ENCODE results near the gene TMEM223.
A peak's percentile ranks its signal among the peaks of the same experiment; 100 is the strongest.
"Not testable (repeated sequence)": the region's sequence is repeated elsewhere in the genome, so short reads cannot be mapped to it uniquely, and the experiment has no call there.

The TMEM223 gene, protein sequence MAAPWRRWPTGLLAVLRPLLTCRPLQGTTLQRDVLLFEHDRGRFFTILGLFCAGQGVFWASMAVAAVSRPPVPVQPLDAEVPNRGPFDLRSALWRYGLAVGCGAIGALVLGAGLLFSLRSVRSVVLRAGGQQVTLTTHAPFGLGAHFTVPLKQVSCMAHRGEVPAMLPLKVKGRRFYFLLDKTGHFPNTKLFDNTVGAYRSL

DNA sequence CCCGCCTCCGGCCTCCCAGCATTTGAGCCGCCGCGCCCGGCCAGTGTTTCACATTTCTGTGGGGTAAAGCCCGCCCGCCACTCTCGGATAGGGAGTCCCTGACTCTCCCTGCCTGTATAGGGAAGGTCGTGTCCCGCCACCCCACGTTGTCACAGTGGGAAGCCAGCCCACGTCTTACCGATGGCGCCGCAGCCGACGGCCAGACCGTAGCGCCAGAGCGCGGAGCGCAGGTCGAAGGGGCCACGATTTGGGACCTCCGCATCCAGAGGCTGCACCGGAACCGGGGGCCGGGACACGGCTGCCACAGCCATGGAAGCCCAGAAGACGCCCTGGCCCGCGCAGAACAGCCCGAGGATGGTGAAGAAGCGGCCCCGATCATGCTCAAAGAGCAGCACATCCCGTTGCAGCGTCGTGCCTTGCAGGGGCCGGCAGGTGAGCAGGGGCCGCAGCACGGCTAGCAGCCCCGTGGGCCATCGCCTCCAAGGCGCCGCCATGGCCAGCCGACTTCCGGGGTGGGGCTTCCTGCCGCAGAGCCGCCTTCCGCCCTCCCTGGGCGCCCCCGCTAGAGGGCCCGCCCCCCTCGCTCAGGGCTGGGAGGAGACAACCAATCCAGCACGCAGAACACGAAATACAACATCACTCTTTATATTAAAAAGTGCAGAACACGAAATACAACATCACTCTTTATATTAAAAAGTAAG lies at the start of gene TMEM223:
Gene TMEM223, minus strand, starts transcription at position 506 of the 701 bp plus-strand sequence. Its CDS starts 12 bp downstream, at position 494.
- DNase-seq: peak; percentile 97

DNA sequence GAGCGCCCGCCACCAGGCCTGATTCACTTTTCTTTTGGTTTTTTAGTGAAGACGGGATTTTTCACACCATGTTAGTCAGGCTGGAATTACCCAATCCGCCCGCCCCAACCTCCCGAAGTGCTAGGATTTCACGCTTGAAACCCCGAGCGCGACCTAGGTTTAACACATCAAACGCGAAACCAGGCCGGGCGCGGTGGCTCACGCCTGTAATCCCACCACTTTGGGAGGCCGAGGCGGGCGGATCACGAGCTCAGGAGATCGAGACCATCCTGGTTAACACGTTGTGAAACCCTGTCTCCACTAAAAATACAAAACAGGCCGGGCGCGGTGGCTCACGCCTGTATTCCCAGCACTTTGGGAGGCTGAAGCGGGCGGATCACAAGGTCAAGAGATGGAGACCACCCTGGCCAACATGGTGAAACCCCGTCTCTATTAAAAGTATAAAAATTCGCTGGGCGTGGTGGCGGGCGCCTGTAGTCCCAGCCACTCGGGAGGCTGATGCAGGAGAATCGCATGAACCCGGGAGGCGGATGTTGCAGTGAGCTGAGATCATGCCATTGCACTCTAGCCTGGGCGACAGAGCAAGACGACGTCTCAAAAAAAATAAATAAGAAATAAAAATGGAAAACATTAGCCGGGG lies 49.0 kb upstream of the TMEM223 start:
- peak; percentile 93 for DNase-seq

DNA sequence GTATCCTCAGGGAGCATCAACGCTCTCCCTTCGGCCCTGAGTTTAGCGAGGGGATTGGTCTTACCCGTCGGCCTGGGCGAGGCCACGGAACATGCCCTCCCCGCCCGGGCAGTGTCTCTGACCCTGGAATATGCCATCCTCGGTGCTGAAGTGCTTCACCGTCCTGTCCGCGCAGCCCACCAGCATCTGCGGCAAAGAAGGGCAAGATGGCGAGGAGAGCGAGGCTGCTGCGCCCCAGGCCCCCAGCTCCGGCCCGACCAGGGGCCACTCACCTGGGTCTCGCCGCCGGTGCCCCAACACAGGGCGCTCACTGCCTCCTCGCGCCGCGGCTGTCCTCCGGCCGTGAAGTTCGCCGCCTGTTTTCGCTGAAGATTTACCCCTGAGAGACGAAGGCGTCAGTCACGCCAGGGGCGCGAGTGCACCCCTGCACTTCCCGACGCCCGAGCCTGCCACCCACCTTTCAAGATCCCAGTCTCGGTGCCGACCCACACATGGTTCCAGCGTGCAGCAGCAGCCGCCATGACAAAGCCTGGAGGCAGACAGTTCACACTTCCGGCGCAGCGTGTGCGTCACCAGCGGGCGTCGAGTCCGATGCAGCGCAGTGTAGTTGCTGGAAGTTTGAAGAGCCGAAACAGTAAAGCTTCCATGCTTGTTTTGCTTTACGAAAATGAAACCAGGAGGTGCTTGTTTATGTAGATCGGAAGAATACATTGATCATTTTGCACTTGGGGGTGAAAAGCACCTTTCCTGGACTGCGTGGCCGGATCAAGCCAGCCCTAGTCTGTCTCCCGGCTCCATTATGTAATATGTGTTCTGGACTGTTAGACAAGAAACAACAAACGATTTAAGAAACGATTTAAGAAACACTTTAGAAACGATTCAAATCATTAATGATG lies 47.5 kb upstream of the TMEM223 start, which contains the start of gene WDR74:
Gene WDR74, minus strand, starts transcription at position 541 of the 896 bp plus-strand sequence. Its CDS starts 20 bp downstream, at position 521.
- peak; percentile 97 for DNase-seq

DNA sequence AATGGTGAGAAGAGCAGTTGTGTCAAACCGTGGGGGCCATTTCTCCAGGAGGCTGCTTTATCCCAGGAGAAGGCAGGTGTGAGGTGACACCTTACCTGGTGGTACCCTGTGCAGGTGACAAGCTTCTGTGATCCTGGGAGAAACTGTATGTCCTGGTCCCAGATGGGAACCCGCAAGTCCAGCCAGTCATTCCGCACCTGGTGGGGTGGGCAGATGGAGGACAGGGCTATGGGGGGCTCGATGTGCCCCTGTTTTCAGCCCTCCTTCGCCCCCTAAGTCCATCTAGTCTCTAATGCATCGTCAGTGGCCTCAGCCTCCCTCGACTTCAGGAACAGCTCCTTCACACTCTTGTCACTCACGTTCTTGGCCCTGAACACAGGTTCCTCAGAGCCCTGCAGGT lies 43.5 kb upstream of the TMEM223 start:
- no peak for DNase-seq

DNA sequence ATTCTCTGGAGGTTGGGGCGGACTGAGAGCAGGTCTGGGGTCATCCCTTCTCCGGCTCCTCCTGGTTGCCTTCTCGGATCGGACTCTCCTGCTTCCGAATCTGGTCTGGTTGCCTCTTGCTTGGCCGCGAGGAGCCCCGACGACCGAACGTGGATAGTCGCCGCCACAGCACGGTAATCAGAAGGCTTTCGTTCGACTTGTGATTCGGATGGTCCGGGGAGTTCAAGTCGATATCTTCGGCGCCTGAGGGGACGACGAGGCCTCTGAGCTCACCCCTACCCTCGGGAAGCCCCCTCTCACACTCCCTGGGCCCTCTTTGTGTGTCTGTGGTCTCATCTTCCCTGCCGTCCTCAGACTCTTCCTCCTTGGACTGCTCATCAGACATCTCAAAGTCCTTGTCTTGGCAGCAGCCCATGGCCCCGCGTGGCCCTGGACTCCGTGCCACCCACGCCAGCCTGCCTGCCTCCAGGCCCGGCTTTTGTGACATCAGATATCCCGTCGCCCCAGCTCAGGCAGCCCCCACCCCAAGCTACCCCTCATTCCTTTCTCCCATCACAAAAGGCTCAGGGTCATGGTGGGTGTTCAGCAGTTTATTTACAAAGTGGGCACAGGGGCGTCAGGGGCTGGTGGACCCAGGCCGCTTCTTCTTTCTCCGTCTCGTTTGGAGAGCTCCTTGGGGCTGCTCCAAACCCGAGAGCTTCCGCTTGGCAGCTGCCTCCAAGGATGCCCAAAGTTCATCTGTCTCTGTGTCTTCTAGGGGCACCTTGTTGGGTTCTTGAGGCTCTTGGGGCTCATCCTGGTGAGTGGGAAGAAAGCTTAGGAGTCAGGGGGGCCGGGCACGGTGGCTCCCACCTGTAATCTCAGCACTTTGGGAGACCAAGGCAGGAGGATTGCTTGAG lies 40.8 kb upstream of the TMEM223 start, which contains the start of gene TEX54:
Gene TEX54, minus strand, starts transcription at position 506 of the 899 bp plus-strand sequence.
- peak; percentile 66 for DNase-seq

DNA sequence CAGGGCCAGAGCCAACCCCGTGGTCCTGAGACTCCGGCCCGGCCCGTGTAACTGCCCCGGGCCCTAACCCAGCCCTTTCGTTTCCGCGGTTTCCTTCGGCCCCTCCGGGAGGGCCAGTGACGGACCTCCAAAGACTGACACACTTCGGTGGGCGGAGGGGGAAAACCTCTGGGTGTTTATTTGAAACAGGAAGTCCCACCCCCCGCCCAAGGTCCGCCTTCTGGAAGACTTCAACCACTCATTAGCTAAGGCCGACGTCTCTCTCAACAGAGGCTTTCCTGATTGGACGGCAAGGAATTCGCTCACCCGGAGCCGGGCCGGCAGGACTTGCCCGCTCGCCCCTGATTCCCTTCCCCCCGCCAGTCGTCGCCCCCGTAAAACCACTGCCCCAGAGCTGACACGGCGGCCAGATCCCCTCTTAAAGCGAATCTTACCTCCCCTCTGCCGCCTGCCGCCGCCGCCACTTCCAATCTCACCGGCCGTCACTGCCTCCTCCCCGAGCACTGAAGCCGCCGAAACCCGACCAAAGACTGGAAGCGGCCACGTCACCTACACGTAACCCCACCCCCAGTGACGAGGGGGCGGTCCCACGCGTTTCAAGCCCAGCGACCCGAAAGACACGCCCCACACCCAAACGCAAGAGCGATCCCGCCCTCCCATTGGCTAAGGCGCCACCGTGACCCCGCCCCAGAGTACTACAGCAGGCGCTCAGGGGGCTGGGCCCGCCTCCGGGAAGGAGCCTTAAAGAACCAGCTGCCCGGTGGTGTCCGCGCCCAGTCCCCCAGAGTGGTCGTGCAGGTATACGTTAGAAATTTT lies 39.9 kb upstream of the TMEM223 start, which contains the start of gene STX5:
Gene STX5, minus strand, starts transcription at position 532 of the 816 bp plus-strand sequence. CDS start 808 bp downstream, outside the sequence.
- peak; percentile 100 for DNase-seq

DNA sequence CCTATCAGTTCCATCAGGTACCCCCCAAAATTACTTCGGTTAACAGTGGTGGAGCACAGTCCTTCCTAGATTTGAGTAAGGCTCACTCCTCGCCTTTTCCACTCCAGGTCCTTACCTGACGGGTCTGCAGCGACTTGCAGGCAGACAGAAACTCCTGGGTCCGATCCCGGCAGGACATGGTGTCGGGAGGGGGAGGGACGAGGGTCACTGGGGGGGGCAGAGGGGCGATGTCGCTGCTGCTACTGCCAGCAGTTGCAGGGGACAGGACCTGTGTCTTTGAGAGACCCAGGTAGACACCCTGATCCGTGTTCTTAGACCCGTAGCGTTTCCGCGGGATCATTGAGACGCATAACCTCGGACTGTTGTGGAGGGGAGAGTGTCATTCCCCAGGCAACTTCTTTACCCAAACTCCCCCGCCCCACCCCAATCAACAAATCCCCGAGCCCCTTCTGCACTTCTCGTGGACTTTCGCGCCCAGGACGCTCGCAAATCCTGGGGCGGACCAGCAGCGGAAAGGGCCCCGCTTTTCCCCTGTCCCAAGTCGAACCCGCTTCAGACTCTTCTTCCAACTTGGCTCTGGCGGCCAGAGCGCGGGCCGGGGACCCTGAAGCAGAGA lies 39.2 kb upstream of the TMEM223 start:
- no peak for DNase-seq

DNA sequence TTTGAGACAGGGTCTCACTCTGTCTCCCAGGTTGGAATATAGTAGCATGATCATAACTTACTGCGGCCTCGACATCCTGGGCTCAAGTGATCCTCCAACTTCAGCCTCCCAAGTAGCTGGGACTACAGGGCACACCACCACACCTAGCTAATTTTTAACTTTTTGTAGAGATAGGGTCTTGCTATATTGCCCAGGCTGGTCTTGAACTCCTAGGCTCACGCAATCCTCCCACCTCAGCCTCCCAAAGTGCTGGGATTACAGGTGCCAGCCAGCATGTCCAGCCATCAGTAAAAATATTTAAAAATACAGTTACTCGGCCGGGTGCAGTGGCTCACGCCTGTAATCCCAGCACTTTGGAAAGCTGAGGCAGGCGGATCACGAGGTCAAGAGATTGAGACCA lies 36.3 kb upstream of the TMEM223 start:
- DNase-seq: not testable (repeated sequence)

DNA sequence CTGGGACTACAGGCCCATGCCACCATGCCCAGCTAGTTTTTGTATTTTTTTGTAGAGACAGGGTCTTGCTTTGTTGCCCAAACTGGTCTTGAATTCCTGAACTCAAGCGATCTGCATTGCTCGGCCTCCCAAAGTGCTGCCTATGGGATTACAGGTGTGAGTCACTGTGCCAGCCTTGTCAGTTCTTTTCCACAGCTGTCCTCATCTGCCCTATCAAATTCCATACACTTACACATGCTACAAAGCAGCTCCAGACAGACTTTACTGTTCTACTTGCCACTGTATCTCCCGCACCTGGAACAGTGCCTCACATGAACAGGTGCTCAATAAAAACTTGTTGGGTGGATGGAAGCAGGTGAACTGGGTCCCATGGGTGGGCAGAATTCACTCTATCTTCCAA lies 31.9 kb upstream of the TMEM223 start:
- DNase-seq: no peak

DNA sequence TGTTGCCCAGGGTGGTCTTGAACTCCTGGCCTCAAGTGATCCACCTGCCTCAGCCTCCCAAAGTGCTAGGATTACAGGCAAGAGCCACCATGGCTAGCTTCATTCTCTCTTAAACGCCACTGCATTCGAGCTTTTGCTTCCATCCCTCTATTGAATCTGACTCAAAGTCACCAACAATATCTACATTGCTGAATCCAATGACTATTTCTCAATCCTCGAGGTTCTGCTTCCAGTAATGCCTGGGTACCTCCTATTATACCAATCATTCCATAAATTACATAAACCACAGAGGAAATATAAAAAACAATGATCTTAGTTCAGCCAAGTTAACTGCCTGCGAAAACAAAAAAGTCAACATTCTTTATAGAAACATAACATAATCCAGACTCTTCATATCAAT lies 25.3 kb upstream of the TMEM223 start:
- DNase-seq: no peak

DNA sequence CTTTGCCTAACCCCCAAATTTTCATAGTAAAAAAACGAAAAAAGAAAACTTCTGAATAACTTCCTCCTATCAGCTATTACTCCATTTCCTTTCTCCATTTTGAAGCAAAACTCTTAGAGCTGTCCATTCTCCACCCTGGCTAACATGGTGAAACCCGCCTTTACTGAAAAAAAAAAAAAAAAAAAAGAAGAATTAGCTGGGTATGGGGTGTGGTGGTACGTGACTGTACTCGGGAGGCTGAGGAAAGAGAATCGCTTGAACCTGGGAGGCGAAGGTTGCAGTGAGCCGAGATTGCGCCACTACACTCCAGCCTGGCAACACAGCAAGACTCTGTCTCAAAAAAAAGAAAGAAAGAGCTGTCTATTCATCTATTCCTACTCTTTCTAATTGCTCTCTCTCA lies 24.8 kb upstream of the TMEM223 start:
- no peak for DNase-seq

DNA sequence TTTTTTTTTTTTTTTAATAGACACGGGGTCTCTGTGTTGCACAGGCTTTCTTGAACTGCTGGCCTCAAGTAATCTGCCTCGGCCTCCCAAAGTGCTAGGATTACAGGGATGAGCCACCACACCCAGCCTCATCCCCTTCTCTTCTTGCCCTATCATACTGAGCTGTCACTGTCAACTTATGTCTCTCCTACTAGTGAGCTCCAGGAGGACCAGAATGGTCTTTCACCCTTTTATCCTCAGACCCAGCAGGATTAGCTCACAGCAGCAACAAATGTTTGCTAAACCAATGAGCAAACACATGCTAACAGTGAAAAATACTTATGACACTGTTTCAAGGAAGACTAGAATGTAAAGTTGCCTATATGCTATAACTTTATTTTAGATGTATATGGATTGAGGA lies 19.9 kb upstream of the TMEM223 start:
- DNase-seq: no peak

DNA sequence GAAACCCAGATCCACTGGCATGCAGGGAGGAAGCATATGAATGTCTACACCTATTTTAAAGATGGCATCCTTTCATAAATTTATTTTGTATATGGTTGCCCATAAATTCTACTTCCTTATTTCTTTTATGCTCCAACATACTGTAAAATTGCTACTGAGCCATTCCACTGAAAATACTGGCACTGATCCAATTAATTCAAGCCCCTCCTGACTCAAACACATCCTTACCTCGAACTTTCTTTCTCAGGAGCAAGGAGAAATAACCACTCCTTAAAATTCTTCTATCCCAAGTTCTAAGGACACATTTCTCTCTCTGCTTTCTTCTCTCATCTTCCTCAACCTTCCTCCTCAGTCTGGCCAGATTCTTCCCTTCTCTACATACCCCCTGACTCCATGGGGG lies 18.9 kb upstream of the TMEM223 start:
- no peak for DNase-seq

DNA sequence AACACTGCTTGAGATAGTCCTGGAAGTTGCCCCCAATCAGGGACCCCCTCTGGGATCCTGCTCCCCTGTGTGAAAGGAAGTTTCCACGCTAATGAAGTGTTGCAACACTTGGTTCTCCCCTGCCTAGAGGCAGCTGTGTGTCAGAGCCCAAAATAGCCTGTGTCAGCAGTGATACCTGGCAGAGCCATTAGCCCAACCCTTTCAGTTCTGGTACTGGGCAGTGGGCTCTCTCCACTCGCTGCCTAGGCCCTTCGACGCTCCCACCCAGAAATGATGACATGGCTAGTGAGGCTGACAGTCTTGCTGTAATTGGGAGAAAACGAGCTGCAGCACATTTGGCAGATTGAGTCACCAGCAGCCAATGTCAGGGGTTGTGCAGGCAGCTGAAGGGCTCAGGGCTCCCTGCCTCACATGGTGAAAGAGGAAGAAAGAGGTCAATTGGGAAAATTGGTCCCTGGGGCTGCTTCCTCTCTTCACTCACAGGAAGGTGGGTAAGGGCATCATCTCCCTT lies 14.9 kb upstream of the TMEM223 start:
- DNase-seq: no peak

DNA sequence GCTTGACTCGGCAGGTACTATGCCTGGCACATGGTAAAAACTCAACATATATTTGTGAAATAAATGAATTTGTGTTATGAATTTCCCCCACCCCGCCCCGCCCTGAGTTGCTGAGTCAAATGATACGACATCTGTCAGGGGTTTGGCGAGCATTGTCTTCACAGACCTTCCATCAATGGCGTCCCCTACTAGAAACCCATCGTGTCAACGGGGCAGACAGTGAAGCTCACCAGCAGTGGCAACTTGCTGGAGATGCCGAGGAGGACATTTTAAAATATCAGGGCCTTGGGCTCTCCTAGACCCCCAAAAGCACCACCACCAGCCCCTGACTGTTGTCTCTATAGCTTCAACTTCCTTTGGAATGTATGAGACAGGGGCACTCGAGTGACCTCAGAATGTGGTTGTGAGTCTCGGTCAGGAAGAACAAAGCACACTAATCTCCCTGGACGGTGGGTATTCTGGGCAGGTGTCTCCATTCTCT lies 14.2 kb upstream of the TMEM223 start:
- DNase-seq: peak; percentile 68

DNA sequence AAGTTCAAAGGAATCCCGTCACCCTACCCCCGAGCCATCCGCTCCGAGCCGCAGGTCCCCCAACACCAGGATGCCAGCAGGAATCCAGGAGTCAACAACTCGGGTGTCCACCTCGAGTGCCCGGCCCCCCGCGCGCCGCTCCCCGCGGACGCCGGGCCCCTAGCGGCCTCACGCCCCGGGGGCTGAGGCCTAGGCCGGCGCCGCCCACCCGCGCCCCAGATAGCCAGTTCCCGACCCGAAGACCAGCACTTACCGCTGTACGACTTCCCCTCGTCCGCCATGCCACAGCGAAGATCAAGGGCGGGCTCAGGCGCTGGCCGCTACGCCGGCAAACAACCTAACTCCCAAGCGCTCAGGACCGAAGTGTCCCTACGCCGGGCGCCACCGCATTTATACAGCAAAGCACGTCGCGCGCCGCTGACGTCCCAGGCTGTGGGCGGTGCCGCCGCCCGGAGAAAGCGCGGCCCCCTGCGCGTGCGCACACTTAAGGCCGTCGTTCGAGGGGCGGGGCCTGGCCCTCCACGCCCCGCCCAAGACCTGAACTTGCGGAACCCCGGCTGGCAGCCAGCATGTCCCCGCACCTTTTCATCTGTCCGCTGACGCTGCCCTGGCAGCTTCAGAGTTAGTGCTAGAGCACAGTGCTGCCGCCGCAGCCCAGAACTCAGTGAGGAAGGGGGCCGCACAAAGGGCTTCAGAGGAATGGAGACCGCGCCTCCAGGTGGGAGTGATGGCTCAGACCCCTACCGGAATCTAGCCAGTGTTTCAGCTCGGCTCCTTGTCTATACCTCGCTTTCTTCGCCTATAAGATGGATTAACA lies 13.5 kb upstream of the TMEM223 start, which contains the start of gene NXF1:
Gene NXF1, minus strand, starts transcription at position 365 of the 817 bp plus-strand sequence. Its CDS starts 84 bp downstream, at position 281.
- DNase-seq: peak; percentile 98

DNA sequence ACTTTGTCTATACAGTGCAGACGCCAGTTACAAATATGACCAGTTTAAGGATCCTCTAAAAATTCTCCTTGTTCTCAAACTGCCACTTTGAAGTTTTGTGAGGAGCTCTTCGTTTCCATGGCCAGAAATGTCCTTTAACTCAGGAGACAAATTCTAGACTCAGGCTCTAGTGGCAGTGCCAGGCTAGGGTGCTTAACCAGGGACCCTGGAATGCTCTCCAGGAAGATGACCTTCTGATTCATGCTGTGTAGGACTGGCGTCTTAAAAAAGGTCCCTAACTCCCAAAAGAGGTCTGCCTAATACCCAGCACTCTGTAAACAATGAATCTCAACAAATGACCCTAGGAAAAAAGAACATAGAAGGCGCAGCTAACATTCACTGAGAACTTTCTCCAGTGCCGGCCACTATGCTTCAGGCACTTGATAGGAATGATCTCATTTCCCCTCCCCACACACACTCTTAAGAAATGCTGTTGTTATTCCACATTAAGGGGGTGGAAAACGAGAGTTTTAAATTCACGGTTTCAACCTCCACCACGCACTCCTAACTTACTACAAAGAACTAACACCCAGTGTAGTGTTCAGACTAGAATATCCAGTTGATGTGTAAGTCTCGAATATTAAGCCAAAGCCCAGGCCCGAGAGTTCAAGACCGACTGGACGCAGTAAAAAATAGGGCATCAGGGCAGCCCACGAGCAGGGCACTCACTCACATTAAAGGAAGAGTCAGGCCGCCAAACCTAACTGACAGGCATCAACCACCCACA lies 12.7 kb upstream of the TMEM223 start:
- no peak for DNase-seq

DNA sequence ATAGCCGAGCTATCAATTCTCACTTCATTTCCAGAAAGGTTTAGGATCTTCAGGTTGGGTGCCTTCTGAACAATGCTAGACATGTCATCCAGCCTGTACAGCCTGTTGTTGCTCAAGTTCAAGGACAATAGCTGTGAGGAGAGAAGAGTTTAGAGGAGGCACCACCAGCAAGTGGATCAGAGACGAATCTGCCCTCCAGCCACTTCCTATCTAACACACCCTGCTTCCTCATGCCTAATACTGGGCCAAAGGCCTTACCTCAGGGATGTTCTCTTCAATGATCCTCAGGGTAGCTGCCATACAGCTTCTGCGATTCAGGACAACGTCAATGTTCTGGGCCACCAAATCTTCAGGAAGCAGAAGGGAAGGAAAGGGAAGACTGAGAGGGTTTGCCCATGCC lies 9.3 kb upstream of the TMEM223 start:
- DNase-seq: no peak
